SH-SY5Y (cell line): Measurements from ENCODE around the gene ZNF343.

ENCODE experiments used
- GATA2 ChIP-seq: IDR thresholded peaks from 2 replicates; pipeline ENCODE4 v1.6.1; 2011; ENCODE audit warnings: mild to moderate bottlenecking, low read depth, low read length
- GATA3 ChIP-seq: IDR thresholded peaks from 2 replicates; pipeline ENCODE4 v1.6.1; 2011; ENCODE audit warnings: low read depth, mild to moderate bottlenecking, low read length, moderate library complexity

- TF ChIP-seq GATA2 (no peak), GATA3 (no peak)
Measured at GRCh38 chr20:2508631-2509467, at the start of gene ZNF343.
